Fibroblast of villous mesenchyme (primary cell): Measurements from ENCODE around the gene HDAC10. TPM values are rescaled to one million over a fixed set of nuclear protein-coding genes. Genes with fewer than 3 reads are reported as not detected.

Experiments
- DNase-seq: peaks from one replicate; pipeline ENCODE4 v3.0.0-alpha.2; 2010; ENCODE audit warnings: low read depth
- H3K4me3 ChIP-seq: 2 replicates; pipeline ENCODE4 v1.5.1; 2011; ENCODE audit warnings: low read depth, mild to moderate bottlenecking, low read length
- total RNA-seq: library from RNA; depleted of rRNA; stranded (reverse); fragments of >200 nt; gene quantifications from 2 replicates; pipeline ENCODE4 v1.2.3, GENCODE V29; 2012
- TF ChIP-seq, protein P1 (sequence below): IDR thresholded peaks from 2 replicates; pipeline ENCODE4 v1.5.1; 2012; ENCODE audit warnings: low read depth, mild to moderate bottlenecking, low read length; ENCODE audit not compliant: insufficient read depth

HDAC10 gene
- total RNA-seq, 1 donor = 19.4 TPM

DNA sequence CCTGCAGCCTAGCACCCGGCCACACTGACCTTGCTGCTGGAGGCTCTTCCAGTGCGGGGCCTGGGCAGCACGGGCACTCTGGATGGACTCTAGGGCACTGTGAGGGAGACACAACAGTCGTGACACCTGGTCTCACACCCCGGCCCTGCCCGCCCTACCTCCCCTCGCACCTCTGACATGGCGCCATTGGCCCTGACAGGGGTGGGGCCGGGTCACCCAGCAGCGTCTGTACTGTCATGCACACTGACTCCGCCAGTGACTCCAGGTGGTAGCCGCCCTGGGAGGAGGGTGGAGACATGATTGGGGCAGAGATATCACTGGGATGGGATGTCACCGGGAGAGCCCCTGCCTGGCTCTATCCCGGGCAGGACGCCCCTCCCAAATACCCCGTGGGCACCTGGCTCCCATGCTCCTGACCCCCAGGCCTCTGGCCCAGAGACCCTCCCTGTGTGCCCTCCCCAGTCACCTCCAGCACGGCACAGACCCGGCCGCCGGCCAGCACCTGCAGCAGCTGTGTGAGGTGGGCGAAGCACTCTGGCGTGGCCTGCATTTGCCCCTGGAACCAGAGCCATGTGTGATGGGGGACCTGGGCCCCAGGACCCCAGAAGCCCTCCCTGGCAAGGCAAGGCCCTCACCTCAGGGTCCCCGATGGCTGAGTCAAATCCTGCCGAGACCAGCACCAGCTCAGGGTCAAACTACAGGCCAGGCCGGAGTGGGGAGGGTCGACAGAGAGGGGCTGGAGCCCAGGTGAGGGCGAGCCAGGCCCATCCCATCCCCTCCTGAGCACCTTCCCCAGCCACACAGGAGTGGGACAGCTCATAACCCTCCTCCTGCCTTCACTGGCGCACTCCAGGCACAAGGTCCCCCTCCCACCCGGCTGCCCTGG lies 2.6 kb downstream of the HDAC10 start:
- TF ChIP-seq, protein P1, sequence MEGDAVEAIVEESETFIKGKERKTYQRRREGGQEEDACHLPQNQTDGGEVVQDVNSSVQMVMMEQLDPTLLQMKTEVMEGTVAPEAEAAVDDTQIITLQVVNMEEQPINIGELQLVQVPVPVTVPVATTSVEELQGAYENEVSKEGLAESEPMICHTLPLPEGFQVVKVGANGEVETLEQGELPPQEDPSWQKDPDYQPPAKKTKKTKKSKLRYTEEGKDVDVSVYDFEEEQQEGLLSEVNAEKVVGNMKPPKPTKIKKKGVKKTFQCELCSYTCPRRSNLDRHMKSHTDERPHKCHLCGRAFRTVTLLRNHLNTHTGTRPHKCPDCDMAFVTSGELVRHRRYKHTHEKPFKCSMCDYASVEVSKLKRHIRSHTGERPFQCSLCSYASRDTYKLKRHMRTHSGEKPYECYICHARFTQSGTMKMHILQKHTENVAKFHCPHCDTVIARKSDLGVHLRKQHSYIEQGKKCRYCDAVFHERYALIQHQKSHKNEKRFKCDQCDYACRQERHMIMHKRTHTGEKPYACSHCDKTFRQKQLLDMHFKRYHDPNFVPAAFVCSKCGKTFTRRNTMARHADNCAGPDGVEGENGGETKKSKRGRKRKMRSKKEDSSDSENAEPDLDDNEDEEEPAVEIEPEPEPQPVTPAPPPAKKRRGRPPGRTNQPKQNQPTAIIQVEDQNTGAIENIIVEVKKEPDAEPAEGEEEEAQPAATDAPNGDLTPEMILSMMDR = no peak
- DNase-seq = no peak

DNA sequence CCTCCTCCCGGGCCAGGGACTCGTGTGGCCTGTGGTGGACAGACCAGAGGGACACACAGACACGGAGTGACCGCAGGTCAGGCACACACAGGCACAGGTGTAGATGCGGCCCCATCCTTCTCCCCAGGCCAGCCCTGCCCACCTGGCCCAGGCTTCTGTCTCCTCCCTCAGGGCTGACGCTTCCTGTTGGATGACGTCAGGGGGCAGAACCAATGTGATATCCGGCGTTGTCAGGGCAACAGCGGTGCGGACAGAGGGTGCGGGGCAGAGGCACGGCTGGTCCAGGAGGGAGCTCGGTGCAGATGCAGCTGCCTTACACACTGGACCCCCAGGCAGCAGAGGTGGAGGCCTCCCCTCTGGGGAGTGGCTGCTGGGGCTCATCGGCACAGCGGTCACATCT lies 3.3 kb downstream of the HDAC10 start:
- DNase-seq = peak; percentile 39
- TF ChIP-seq, protein P1 = no peak
- H3K4me3 ChIP-seq = no peak overlapping the region

More for the DNA sequence above, 2.6 kb downstream of the HDAC10 start:
- H3K4me3 ChIP-seq = no peak overlapping the region

DNA sequence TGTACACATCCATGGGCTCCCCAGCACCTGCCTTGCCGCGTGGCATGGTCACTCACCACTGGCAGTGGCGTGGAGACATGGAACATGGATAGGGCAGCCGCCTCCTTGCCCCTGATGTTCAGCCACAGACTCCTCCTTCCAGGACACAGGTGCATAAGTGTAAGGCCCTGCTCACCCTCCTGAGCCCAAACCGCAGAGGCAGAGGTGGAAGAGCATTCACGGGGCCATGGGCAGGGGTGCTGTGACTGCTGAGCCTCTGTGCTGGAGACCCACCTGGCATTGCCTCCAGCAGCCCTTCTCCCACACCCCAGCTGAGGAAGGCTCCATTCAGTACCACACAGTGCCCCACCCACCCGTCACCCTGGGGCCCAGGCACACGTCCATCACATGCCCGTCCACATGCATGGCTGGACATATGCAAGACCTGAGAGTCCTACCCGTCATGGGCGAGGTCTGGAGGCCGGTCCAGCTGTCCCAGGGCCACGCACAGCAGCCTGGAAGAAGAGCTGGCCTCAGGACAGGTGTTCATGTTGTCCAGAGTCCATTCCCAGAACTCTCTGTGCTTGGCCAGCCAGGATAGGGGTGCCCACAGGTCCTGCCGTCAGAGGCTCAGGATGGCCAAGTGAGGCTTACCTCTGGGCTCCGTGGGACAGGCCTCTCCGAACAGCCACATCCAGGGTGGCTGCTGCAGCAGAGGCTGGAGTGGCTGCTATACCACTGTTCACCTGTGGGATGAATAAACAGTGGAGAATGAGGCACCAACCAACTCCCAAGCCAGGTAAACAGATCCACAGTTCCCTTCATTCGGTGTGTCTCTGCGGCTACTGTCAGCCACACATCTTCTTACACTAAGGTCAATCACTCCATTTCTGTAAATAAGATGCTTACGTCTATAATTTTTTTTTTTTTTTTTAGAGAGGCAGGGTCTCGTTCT lies 4.6 kb downstream of the HDAC10 start:
- DNase-seq = no peak
- no peak overlapping the region for H3K4me3 ChIP-seq
- TF ChIP-seq, protein P1 = no peak

DNA sequence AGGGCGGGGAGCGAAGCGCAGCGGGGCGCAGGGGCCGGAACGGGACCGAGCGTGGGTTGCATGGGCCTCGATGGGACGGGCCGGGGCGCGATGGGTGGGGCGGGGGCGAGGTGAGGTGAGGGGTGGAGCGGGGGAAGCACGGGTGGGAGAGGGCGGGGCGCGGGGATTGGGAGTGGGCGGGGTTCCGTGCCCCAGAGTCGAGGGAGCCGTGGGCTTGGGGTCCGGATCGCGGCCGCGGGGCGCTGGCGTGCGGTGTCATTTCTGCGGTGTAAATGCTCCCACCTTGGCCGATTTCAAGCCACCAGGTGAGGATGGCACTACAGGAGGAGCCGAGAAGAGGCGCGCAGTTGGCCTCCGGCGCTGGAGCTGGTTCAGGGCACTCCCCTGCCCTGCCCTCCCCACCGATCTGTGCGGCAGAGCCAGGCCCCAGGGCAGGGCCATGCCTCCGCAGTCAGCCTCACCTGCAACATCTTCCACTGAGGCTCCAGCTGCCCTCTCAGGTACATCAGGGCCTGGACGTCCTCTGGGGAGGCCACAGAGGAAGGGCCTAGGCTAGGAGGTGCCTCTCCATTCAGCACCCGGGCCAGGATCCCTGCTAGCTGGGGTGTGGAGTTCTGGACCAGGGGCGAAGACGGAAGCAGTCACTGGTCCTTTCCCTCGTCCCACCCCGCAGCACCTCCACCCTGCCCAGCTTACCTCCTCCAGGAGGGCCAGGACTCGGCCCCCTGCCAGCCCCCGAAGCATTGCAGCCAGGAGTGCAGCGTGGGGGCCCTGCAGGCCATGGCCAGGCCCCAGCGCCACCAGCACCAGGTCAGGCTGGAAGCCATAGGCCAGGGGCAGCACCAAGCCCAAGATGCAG lies 5.6 kb downstream of the HDAC10 start:
- no peak for DNase-seq
- TF ChIP-seq, protein P1 = no peak
- H3K4me3 ChIP-seq = peak overlapping the region; percentile 94

DNA sequence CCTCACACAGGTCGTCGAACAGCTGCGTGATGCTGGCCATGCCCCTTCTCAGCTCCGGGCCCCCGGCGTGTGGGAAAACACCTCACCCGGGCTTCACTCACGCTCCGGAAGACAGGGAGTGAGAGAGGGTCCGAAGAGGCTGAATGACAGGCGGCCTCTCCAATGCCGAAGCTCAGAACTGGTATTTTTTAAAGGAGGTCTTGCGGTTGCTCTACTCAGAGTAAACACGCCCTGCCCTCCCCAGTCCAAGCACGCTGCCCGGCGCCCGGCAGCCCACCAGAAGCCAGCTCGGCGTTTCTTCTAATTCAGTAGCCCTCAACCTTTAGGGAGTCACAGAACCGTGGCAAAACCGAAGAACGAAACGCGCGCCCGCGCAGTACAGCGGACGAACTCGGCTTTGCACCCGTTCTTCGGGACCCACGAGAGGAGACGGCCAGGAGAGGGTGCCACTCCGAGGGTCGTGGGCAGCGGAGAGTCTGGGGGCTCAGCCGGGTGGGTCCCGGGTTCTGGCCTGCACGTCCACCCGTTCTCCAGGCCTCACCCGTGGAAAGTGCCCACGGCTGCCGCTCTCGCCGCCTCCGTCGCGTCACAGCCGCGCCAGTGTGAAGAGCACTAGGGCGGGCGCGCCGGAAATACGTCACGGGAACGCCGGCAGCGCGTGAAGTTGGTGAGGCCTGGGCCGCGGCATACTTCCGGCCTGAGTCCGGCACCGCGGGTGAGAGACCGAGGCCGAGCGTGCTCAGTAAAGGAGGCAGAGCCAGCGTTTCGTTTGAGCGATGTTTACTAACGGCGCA lies 6.4 kb downstream of the HDAC10 start, which contains the start of gene TUBGCP6:
TUBGCP6 (minus strand) TSS at position 604 of the 794 bp plus-strand sequence; CDS start at position 40, 564 bp downstream.
- TF ChIP-seq, protein P1 = peak; percentile 27
- DNase-seq = peak; percentile 95
- H3K4me3 ChIP-seq = peak within 1 kb of the TSS; percentile 94
